GM23338 (cell line): Measurements from ENCODE around the gene PPP1CB. TPM values are rescaled to one million over a fixed set of nuclear protein-coding genes. Genes with fewer than 3 reads are reported as not detected.

Experiments
- ATAC-seq: fragments of 200-7000 bp; cut with Tn5 transposase; 3 replicates; pipeline ENCODE4 v1.9.1; 2020
- DNase-seq: peaks from one replicate; pipeline ENCODE4 v3.0.0-alpha.2; 2015; ENCODE audit warnings: low spot score
- H2AFZ ChIP-seq: fragments of 200-600 bp; sonication (generic); 2 replicates; pipeline ENCODE4 v1.8.0; 2016; ENCODE audit warnings: antibody characterized with exemption, mild to moderate bottlenecking, moderate library complexity
- H3F3A ChIP-seq: fragments of 200-600 bp; sonication (generic); replicated peaks from 2 replicates; pipeline ENCODE4 v1.8.0; 2017; ENCODE audit warnings: antibody characterized with exemption, mixed run types, low read depth
- H3K27ac ChIP-seq: fragments of 200-600 bp; sonication (generic); 2 replicates; pipeline ENCODE4 v1.6.1; 2016; ENCODE audit warnings: low read depth
- H3K27me3 ChIP-seq: fragments of 200-600 bp; sonication (generic); 2 replicates; pipeline ENCODE4 v1.8.0; 2016; ENCODE audit warnings: mild to moderate bottlenecking, mixed run types, moderate library complexity; ENCODE audit not compliant: insufficient read depth
- H3K36me3 ChIP-seq: fragments of 200-600 bp; sonication (generic); 2 replicates; pipeline ENCODE4 v1.8.0; 2016; ENCODE audit warnings: mild to moderate bottlenecking; ENCODE audit not compliant: insufficient read depth
- H3K4me1 ChIP-seq: fragments of 200-600 bp; sonication (generic); 2 replicates; pipeline ENCODE4 v1.8.0; 2016; ENCODE audit warnings: mild to moderate bottlenecking, moderate library complexity; ENCODE audit not compliant: insufficient read depth
- H3K4me2 ChIP-seq: fragments of 200-600 bp; sonication (generic); 2 replicates; pipeline ENCODE4 v1.7.1; 2017; ENCODE audit warnings: mixed run types
- H3K4me3 ChIP-seq: fragments of 200-600 bp; sonication (generic); 2 replicates; pipeline ENCODE4 v1.6.1; 2016; ENCODE audit warnings: mixed run types
- H3K79me2 ChIP-seq: fragments of 200-600 bp; sonication (generic); replicated peaks from 2 replicates; pipeline ENCODE4 v1.8.0; 2017; ENCODE audit warnings: mild to moderate bottlenecking; ENCODE audit not compliant: insufficient read depth
- H3K9me2 ChIP-seq: fragments of 200-600 bp; sonication (generic); 2 replicates; pipeline ENCODE4 v1.8.0; 2017; ENCODE audit not compliant: insufficient read depth
- H4K20me1 ChIP-seq: fragments of 200-600 bp; sonication (generic); replicated peaks from 2 replicates; pipeline ENCODE4 v1.8.0; 2017; ENCODE audit warnings: mild to moderate bottlenecking; ENCODE audit not compliant: insufficient read depth
- H3K27ac Mint-ChIP-seq: 2 replicates; pipeline ENCODE4 v1.8.0; 2020; ENCODE audit warnings: inconsistent platforms, mild to moderate bottlenecking, moderate library complexity, mixed read lengths
- H3K27me3 Mint-ChIP-seq: 3 replicates; pipeline ENCODE4 v1.8.0; 2022; ENCODE audit warnings: low read depth, mild to moderate bottlenecking, moderate library complexity, mixed read lengths, inconsistent platforms; ENCODE audit not compliant: insufficient read depth, poor library complexity
- H3K36me3 Mint-ChIP-seq: 3 replicates; pipeline ENCODE4 v1.8.0; 2021; ENCODE audit warnings: low read depth, mild to moderate bottlenecking, inconsistent platforms, moderate library complexity, mixed read lengths
- H3K4me1 Mint-ChIP-seq: 3 replicates; pipeline ENCODE4 v1.8.0; 2020; ENCODE audit warnings: mild to moderate bottlenecking, inconsistent platforms, mixed read lengths
- H3K4me3 Mint-ChIP-seq: 3 replicates; pipeline ENCODE4 v1.8.0; 2021; ENCODE audit warnings: moderate library complexity, mild to moderate bottlenecking, inconsistent platforms, mixed read lengths
- H3K9me3 Mint-ChIP-seq: 3 replicates; pipeline ENCODE4 v1.8.0; 2020; ENCODE audit warnings: moderate library complexity, mild to moderate bottlenecking, inconsistent platforms, mixed read lengths
- CREB1 ChIP-seq: fragments of 250-450 bp; sonication (Bioruptor Pico); IDR thresholded peaks from 2 replicates; pipeline ENCODE4 v1.5.0; 2020; ENCODE audit warnings: low read depth, mild to moderate bottlenecking, moderate library complexity
- CTCF ChIP-seq, 2 experiments: fragments of 200-600 bp in 1 of 2; sonication (generic) in 1 of 2; conservative IDR thresholded peaks; 2 replicates each; pipeline versions ENCODE4 v1.5.1 to v1.6.1; 2016 to 2017; ENCODE audit warnings: antibody characterized with exemption in 2 of 2, low read depth in 2 of 2, mild to moderate bottlenecking in 2 of 2, moderate library complexity in 1 of 2
- ETS1 ChIP-seq: IDR thresholded peaks from 2 replicates; pipeline ENCODE4 v1.6.1; 2016; ENCODE audit warnings: antibody characterized with exemption
- EZH2 ChIP-seq: fragments of 200-600 bp; sonication (generic); IDR thresholded peaks from one replicate; pipeline ENCODE4 v1.8.0; 2017; ENCODE audit warnings: antibody characterized with exemption, mild to moderate bottlenecking, low read depth; ENCODE audit not compliant: unreplicated experiment
- JUNB ChIP-seq: IDR thresholded peaks from one replicate; pipeline ENCODE4 v1.6.1; 2016; ENCODE audit warnings: antibody characterized with exemption; ENCODE audit not compliant: unreplicated experiment
- NANOG ChIP-seq: IDR thresholded peaks from 2 replicates; pipeline ENCODE4 v1.6.1; 2016; ENCODE audit warnings: antibody characterized with exemption, borderline replicate concordance
- POLR2AphosphoS5 ChIP-seq: IDR thresholded peaks from 2 replicates; pipeline ENCODE4 v1.6.1; 2016; ENCODE audit warnings: antibody characterized with exemption, low read depth
- REST ChIP-seq: IDR thresholded peaks from one replicate; pipeline ENCODE4 v1.6.1; 2018; ENCODE audit warnings: antibody characterized with exemption; ENCODE audit not compliant: unreplicated experiment
- STAT1 ChIP-seq: IDR thresholded peaks from one replicate; pipeline ENCODE4 v1.6.1; 2016; ENCODE audit warnings: antibody characterized with exemption; ENCODE audit not compliant: unreplicated experiment
- ZNF114 ChIP-seq: fragments of 250-450 bp; sonication (Bioruptor Pico); IDR thresholded peaks from 2 replicates; pipeline ENCODE4 v1.5.0; 2020; ENCODE audit warnings: mild to moderate bottlenecking, moderate library complexity
- ZNF331 ChIP-seq: fragments of 250-450 bp; sonication (Bioruptor Pico); IDR thresholded peaks from 2 replicates; pipeline ENCODE4 v1.5.0; 2020; ENCODE audit warnings: low read depth, mild to moderate bottlenecking, moderate library complexity
- polyA plus RNA-seq: library from polyadenylated mRNA; unstranded; fragments of >200 nt; fragmentation: Nextera tagmentation; extraction: Ambion mirVana; gene quantifications from 2 replicates; pipeline ENCODE4 v1.2.1, GENCODE V29; 2016
- total RNA-seq: library from RNA; depleted of rRNA; stranded (reverse); fragments of >200 nt; shearing (Covaris generic); gene quantifications from 2 replicates; pipeline ENCODE4 v1.2.3, GENCODE V29; 2014

PPP1CB gene
- total and polyA plus RNA-seq, 2 experiments from 2014 or later, result 103 to 118 TPM

DNA sequence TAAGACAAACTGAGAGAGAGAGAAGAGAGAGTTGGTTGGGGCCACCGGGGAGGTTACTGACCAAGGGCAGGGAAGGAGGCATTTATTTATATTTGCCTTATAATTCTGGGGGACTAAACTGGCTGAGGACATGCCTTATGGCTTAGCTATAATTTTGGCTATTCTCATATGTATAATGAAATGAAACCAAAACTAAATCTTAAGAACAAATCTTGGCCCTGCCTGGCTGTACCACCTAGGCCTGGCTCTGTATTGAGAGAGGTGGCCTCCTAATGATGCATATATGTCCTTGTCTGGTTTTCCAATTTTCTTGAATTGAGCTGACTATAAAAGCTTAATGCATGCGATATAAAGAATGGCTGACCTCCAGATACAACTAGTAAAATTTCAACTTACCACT, 3.5 kb upstream of the PPP1CB start:
- H3K27ac ChIP-seq, result no peak overlapping the region
- no peaks in the 10 kb centered on the region for H3K36me3 ChIP-seq
- no peak overlapping the region for H3K4me2 ChIP-seq
- no peaks in the 10 kb centered on the region for H3F3A ChIP-seq
- H2AFZ ChIP-seq, result no peak overlapping the region
- peaks cover 4% of the 10 kb centered on the region; the same call in 1 of the 3 replicates for H3K36me3 Mint-ChIP-seq
- 0 out of 2 replicates have a peak, but pooled peaks cover 5% of the 10 kb centered on the region for H3K27me3 ChIP-seq
- peaks cover 13% of the 10 kb centered on the region for H3K79me2 ChIP-seq
- DNase-seq, result no peak
- H3K4me3 ChIP-seq, result no peak overlapping the region
- no peak for ATAC-seq
- H3K27me3 Mint-ChIP-seq, result peaks cover 14% of the 10 kb centered on the region
- no peak overlapping the region for H3K4me3 Mint-ChIP-seq
- TF ChIP-seq ETS1, result no peak
- TF ChIP-seq CREB1 (CRISPR knock-in tag), result no peak
- TF ChIP-seq ZNF114 (CRISPR knock-in tag), result no peak
- no peak for TF ChIP-seq NANOG
- TF ChIP-seq ZNF331 (CRISPR knock-in tag), result no peak
- no peaks in the 10 kb centered on the region for H3K9me3 Mint-ChIP-seq
- H3K27ac Mint-ChIP-seq, result no peak overlapping the region
- peaks cover 6% of the 10 kb centered on the region for H3K4me1 ChIP-seq
- H4K20me1 ChIP-seq, result no peaks in the 10 kb centered on the region
- peaks cover 9% of the 10 kb centered on the region; the same call in 2 of the 3 replicates for H3K4me1 Mint-ChIP-seq
- H3K9me2 ChIP-seq, result no peaks in the 10 kb centered on the region

DNA sequence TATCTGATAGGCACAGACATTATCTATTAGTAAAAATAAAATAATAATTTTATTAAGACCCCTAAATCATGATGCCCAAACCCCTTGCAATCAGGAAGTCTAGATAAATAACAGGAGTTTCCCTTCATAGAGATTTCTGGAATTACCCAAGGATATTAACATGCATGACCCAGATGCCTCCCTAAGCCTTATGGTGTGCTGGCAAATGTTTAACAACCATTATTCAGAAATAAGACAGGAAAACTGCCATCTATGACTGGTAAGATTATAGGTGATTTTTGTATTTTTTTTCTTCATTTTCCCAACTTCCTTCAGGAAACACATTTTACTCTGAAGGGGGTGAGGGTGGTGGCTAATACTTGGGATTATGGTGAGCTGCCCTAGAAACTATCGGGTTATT, 2.7 kb upstream of the PPP1CB start:
- Histone ChIP-seq H2AFZ (no peak overlapping the region), H3K27ac (no peak overlapping the region), H3K4me3 (no peak overlapping the region), H3K27me3 (0 out of 2 replicates have a peak, but pooled peaks cover 5% of the 10 kb centered on the region), H3F3A (no peaks in the 10 kb centered on the region), H4K20me1 (no peaks in the 10 kb centered on the region), H3K4me2 (no peak overlapping the region), H3K9me2 (no peaks in the 10 kb centered on the region), H3K4me1 (peaks cover 6% of the 10 kb centered on the region), H3K36me3 (no peaks in the 10 kb centered on the region), H3K79me2 (peaks cover 21% of the 10 kb centered on the region)
- no peak for ATAC-seq
- H3K36me3 Mint-ChIP-seq, result peaks cover 4% of the 10 kb centered on the region; the same call in 1 of the 3 replicates
- peaks cover 9% of the 10 kb centered on the region; the same call in 2 of the 3 replicates for H3K4me1 Mint-ChIP-seq
- no peak overlapping the region for H3K4me3 Mint-ChIP-seq
- H3K27ac Mint-ChIP-seq, result no peak overlapping the region
- no peak for DNase-seq
- TF ChIP-seq POLR2AphosphoS5 (no peak), EZH2 (no peak), CREB1 (CRISPR knock-in tag) (no peak), ETS1 (no peak), ZNF331 (CRISPR knock-in tag) (no peak), JUNB (no peak), CTCF (conservative IDR thresholded peaks at IDR 0.05; ENCODE audit: low read depth in 2 of 2) (no peak), REST (no peak), NANOG (no peak), STAT1 (no peak), ZNF114 (CRISPR knock-in tag) (no peak)
- H3K27me3 Mint-ChIP-seq, result peaks cover 14% of the 10 kb centered on the region
- no peaks in the 10 kb centered on the region for H3K9me3 Mint-ChIP-seq
